Stimulated activated CD4-positive, alpha-beta T cell treated with anti-CD3 and anti-CD28 coated beads, Interleukin-12 subunit alpha, Interleukin-12 subunit beta, amount 100 ng/mL, for 48 hours (primary cell): Measurements from ENCODE around the gene AMFR.
"Not testable (repeated sequence)": the region's sequence is repeated elsewhere in the genome, so short reads cannot be mapped to it uniquely, and the experiment has no call there.

Source experiments
- DNase-seq, 3 donors: peaks; one replicate each; pipeline ENCODE4 v3.0.0-alpha.2; 2020; ENCODE audit warnings: low read depth in 2 of 3, low spot score in 1 of 3

Gene AMFR

DNA sequence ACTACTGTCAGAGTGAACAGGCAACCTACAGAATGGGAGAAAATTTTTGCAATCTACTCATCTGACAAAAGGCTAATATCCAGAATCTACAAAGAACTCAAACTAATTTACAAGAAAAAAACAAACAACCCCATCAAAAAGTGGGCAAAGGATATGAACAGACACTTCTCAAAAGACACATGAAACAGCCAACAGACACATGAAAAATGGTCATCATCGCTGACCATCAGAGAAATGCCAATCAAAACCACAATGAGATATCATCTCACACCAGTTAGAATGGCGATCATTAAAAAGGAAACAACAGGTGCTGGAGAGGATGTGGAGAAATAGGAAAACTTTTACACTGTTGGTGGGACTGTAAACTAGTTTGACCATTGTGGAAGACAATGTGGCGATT lies 28.6 kb downstream of the AMFR start:
- DNase-seq = not testable (repeated sequence)

DNA sequence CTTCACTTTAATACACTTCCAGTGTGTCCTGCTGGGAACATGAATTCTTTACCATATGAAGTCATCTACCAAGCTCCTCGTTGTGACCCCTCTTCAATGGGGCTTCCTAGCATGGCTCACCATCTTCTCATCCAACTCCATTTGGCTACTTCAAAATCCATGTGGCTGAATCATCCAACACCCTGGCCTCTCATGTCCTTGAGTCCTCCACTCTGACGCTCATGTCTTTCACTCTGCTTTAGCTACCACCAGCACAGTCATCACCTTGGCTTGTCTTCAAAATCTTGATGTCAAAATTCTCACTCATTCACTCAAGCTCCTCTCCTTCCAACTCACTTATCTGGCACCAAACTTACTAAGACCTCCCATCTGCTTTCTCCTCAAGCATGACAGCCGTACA lies 35.8 kb downstream of the AMFR start:
- DNase-seq = no peak

DNA sequence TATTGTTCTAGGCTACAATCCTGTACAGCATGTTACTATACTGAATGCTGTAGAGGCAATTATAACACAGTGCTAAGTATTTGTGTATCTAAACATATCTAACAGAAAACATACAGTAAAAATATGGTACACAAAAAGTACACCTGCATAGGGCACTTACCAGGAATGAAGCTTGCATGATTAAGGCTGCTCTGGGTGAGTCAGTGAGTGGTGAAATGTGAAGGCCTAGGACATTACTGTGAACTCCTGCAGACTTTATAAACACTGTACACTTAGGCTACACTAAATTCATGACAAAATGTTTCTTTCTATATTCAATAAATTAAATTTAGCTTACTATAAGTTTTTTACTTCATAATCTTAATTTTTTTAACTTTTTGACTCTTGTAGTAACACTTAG lies 37.1 kb downstream of the AMFR start:
- DNase-seq = no peak

DNA sequence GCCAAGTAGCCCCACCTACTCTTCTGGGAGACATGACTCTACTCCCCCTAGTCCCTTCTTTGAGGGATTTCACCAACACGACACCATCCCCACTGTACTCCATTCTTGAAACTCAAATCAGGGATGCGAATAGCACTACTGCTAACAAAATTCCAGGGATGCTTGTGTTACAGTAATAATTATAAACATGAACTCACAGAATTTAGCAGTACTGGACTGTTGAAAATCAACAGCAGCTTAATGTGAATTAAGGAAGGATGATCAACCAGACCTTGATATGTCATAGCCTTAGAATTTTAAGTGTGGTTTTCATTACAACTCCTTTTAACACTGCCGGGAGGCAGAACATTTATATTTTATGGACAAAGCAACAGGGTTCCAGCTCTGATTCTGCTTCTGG lies 37.9 kb downstream of the AMFR start:
- DNase-seq = no peak

DNA sequence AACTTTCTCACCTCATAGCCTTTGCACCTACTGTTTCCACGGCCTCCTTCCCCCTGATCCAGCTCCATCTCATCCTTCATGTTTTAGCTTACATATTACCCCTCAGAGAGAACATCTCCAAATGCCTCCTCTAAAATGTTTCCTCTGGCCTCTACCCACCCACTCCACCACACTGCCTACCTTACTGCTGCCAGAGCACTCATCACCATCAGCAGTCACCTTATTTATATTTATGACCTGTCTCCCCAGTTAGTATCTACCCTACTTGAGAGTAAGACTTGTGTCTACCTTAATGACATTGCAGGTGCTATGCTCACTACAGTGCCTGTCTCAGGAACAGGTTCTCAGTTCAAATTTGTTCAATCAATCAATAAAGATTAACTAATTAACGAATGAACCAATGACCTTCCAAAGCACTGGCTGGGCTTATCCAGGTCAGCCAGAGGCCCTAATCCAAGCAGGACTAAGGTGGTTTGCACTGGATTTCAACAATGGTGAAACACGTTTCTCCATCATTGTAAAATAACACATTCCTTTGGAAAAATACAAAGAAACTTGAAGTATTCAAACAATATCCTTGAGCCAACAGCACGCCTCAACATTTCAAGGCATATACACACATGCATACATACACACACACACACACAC lies 41.1 kb downstream of the AMFR start:
- DNase-seq = no peak

DNA sequence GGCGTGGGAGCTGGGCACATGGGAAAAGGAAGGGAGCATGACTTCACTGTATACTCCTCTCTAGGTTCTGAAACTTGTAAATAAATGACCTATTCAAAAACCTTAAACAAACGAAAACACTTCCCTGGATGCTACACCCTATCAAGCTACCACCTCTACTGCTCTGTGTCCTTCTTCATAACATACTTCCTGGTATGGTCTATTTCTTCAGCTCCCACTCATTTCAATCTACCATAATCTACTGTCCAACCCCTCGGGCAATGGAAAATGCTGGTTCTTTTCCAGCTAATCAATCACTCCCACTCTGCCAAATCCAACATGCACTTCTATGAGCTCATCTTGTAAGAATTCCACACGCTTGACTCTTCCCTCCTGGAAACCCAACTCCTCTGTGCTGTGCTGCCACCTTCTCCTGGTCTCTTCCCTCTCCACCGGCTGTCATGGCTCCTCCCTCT lies 42.4 kb downstream of the AMFR start:
- DNase-seq = no peak

DNA sequence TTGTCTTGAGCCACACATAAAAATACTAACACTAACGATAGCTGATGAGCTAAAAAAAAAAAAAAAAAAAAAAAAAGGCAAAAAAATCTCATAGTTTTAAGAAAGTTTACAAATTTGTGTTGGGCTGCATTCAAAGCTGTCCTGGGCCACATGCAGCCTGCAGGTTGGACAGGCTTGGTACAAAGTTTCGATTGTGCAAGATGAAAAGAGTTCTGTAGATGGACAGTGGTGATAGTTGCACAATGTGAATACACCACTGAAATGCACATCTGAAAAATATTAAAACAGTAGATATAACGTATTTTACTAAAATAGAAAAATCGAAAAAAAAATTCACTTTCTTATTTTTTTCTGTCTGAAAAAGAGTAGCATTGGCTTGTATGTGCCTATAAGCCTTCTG lies 42.9 kb downstream of the AMFR start:
- no peak for DNase-seq

DNA sequence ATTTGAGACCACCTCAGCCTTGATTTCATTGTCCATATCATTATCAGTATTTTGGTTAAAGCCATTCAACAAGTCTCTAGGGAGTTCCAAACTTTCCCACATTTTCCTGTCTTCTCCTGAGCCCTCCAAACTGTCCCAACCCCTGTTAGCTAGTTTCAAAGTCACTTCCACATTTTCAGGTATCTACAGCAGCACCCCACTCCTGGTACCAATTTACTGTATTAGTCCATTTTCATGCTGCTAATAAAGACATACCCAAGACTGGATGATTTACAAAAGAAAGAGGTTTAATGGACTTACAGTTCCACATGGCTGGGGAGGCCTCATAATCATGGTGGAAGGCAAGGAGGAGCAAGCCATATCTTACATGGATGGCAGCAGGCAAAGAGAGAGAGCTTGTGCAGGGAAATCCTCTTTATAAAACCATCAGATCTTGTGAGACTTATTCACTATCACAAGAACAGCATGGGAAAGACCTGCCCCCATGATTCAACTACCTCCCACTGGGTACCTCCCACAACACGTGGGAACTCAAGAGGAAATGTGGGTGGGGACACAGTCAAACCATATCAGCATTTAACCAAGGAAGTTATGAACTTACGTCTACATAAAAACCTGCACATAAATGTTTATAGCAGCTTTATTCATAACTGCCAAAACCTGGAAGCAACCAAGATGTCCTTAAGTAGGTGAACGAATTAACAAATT lies 44.4 kb downstream of the AMFR start:
- DNase-seq = not testable (repeated sequence)

DNA sequence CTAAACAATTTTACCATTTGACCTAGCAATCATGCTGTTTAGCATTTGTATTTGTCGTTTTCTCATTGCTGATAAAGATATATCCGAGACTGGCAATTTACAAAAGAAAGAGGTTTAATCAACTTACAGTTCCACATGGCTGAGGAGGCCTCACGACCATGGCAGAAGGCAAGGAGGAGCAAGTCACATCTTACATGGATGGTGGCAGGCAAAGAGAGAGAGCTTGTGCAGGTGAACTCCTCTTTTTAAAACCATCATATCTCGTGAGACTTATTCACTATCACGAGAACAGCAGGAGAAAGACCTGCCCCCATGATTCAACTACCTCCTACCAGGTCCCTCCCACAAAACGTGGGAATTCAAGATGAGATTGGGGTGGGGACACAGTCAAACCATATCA lies 46.3 kb downstream of the AMFR start:
- DNase-seq = not testable (repeated sequence)

DNA sequence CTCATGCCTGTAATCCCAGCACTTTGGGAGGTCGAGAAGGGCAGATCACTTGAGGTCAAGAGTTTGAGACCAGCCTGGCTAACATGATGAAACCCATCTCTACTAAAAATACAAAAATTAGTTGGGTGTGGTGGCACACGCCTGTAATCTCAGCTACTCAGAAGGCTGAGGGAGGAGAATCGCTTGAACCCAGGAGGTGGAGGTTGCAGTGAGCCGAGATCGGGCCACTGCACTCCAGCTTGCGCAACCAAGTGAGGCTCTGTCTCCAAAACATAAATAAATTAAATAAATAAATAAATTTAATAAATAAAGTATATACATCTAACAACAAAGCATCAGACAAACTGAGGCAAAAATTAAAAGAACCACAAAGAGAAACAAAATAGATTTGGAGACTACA lies 49.6 kb downstream of the AMFR start:
- not testable (repeated sequence) for DNase-seq

DNA sequence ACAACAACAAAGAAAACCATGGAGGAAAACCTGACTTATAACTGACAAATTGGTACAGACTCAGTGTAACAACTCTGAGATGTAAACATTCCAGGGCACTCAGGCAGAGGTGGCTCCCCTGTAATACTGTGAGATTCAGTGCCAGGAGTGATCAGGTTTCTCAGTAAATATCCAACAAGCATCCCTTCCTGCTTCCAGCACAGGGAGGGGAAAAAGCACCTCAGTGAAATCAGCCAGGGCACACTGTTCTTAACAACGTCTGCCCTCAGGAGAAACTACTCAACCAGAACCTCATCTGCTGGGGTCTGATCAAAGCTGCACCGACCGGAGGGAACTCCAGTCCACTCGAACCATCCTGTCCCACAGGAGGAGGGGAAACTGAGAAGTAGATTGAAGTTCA lies 52.3 kb downstream of the AMFR start:
- no peak for DNase-seq

DNA sequence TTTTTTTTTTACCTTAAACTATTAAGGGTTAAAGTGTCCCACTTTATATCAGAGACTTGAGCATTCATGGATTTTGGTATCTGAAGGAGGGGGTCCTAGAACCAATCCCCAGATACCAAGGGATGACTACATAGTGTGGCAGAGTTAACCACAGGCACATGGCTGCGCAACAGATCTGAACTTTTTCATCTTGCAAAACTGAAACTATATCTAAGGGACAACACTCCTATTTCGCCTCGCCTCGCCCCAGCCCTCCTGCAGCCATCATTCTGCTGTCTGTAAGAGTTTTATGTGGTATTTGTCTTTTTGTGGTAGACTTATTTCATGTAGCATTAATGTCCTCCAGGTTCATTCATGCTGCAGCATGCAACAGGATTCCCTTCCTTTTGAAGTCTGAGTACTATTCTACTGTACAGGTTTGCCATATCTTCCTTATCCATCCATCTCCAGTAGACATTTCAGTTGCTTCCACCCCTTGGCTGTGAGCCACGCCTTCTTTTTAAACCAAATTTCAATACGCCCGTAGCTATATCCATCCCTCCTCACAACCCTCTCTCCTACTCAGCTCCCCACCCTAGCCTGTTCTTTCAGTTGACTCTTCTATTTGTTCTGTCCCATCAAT lies 53.2 kb downstream of the AMFR start:
- DNase-seq = no peak

DNA sequence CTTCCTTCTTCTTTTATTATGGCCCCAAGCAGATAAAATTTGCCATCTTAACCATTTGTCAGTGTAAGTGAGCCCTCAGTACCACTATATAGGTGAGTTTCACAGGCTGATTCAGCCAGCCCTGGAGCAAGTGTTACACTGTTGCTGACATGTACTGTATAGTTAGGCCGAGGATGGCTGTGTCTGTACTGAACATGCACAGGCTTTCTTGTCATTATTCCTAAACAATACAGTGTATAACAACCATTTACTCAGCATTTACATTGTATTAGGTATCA lies 53.7 kb downstream of the AMFR start:
- DNase-seq = no peak

DNA sequence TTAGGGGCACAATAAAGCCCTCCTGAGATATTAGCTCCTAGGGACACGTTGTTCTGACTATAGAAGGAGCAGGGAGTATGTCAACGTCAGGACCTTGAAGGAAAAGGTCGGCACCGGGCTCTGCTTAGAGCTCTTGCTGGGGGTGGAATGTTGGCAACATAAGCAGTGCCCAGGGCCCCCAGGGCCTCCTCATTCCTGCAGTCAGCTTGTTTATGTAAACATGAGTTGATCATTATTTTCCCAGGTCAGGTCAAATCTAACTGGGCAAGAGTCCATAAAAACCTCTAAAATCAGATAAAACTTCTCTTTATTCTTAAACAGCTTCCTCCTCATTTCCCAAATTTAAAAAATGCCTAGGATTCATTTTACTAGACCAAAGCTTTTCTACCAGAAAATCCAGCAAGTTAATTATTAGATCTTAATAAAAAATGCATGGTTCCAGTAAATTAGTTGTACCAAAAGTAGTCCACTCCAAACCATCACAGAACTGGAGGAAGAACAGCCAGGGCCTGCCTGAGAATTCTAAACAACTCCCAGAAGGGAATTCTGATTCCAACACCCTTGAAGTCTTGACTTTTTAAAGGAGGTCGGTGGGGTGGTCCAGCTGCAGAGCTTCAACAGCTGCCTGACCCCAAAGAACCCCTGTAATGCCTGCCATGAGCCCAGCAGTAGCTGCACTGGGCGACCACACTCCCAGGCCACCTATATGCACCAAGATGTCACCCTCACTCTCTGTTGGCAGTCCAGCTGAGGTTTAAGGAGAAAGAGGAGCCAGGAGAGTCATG lies 54.3 kb downstream of the AMFR start:
- DNase-seq = no peak

DNA sequence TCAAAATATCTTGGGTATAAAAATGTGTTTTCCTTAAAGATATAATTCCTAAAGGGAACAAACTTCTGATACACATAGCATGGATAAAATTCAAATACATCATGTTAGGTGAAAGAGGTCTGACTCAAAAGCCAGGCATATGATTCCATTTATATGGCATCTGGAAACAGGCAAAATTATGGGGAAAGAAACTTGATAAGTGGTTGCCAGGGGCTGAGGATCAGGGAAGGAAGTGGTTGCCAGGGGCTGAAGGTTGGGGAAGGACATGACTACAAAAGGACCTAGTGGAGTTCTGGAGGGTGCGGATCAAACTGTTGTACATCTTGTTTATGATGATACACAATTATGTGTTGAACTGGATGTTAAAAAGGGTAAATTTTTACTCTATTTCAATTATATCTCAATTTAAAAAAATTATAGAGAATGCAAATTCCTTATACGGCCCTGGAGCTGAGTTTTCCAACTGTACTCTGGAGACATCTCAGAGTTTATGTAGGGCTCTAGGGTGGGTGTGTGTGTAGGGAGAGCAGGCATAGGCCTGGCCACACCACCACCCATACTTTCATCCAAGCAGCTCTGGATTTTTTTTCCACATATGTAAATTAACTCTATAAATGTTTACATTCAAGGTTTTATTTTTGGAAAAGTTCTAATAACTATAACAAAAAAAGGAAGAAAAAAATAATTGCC lies 55.0 kb downstream of the AMFR start:
- DNase-seq = no peak

DNA sequence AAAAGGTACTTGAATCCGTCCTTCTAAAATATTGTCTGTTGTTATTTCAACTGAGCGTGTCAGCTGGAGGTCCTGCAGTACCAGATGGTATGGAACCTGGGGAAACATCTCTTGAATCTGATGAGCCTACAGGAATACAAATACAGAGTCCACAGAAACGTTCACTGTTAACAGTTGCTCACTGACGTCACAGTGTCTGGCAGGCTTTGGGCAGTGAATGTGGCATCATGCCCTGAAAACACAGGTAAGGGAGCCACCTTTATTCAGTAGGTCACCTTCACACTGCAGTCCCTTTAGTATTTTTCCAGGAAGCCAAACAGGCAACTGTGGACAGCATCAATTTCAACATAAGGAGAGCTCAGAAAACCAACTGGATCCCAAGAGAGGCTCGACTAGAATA lies 56.1 kb downstream of the AMFR start:
- DNase-seq = no peak

DNA sequence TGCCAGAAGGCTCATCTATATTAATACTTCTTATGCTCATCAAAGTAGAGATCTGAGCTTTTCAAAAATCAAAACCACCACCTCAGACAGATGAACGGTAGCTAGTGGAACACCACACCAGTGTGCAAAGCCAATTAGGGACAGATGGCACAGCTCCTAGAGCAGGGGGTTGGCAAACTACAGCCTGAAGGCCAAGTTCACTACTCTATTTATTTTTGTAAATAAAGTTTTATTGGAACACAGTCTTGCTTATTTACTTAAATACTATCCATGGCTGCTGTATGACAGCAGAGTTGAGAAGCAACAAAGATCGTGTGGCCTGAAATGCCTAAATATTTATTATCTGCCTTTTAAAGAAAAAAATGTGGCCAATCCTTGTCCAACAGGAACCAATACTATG lies 56.8 kb downstream of the AMFR start:
- no peak for DNase-seq

DNA sequence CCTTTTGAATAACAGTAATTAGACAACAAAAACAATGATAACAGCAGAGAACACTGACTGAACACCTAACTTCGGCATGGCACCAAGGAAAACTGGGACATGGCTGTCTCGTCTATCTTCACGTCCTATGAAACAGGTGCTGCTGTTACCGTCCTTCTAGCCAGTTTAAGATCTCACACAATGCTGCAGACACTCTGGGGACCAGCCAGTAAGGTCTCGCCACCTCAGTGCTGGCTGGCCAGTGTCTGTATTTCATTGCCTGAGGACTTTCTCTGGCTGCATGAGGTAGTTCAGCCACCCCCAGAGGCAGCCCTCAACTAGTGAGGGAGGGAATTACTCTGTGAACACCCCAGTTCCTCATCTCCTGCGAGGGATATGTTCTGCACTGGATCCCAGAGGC lies 57.6 kb downstream of the AMFR start:
- no peak for DNase-seq

DNA sequence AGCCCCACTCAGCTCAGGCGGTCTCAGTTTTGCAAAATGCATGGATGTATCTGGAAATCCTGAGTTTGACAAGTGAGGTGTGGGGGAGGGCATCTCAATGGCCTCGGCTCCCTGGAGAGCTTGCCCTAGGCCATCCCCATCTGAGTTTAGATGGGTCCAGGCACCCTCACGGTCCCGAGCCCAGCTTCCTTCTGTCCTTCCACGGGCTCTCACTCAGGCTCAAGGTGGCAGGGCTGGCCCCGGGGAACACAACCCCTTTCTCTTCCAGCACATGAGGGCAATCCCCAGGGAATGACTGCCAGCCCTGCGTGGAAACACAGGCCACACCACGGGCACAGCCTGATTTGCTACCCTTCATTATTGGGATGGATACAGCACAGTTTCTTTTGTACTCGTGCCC lies 58.4 kb downstream of the AMFR start:
- DNase-seq = no peak

DNA sequence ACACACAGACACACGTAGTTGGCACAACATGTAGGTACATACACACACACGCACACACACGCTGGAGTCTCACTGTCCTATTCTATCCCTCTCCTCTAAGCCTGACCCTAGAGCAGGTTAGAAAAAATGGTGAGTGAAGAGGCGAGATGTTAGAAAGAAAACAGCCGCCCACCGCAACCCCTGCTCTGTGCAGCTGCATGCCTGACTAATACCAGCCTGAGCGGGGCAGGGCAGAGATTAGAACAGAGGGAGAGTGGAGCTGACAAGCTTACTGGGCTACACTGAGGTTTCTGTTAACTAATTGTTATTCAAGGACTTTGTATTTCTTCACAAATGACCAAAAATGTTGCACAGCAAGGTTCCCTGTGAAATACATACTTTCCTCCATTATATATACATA lies 59.8 kb downstream of the AMFR start:
- no peak for DNase-seq

DNA sequence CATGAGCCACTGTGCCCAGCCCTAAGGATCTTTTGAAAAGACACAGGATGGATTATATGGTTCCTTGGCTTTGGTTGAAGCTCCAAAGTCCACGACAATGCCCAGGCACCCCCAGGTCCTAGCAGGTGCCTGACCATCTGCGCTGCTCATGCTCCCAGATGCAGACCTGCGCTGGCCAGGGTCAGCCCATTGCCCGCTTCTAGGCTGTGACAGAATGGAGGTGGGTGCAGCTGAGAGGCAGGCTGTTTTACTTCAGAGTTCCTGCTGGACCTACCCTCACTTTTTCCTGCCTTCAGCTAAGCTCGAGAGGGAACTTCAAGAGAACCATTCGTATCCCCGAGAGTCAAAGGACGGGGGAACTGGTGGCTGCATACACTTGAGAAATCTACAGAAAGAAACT lies 60.5 kb downstream of the AMFR start:
- DNase-seq = no peak
